ENCODE data around the gene ONECUT2. TPM values are rescaled to one million over a fixed set of nuclear protein-coding genes. Genes with fewer than 3 reads are reported as not detected.

ONECUT2 gene
- total RNA-seq, 1 experiment from 2014 or later, result 4.3 TPM

DNA sequence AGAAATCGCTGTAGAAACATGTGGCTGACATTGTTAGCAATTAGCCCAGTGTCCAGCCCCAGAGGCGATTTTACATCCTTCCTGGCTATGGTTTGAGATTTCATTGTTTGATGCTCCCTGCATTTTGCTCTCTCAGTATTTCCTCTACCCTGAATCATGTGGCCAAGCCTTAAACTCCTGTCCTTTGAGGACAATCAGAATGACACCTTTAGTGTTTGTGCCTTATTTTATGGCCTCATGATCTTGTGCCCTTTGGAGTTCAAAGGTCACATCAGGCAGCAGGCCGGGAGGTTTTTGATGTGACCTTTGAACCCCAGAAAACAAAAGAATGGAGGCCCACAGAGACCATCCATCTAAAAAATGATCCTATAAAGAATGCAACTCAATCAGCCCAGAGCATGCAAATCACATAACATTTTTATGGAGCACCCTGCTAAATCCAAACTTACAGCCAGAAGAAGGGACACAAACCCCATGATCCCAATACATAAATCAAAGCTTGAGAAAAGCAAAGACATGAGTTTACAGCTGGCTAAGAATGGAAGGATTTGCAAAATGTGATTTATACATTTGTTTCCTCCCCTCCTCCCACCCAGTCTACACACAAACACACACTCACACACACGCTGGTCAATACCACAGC, 98.8 kb downstream of the ONECUT2 start:
- DNase-seq (ENCODE audit: low read depth, low spot score), result no peak
- intact Hi-C loops (cut with micrococcal nuclease), result no loop called here
- RAD21 ChIA-PET (ENCODE audit: low non-redundant PET in 1 of 2, low total read pairs in 2 of 2, uncharacterized antibody in 2 of 2, unreplicated experiment in 2 of 2), result no interaction called here
- TF ChIP-seq ZFX (IDR thresholded peaks at IDR 0.05), result no peak
- no peak for TF ChIP-seq POLR2A (IDR thresholded peaks at IDR 0.05; ENCODE audit: borderline replicate concordance, extremely low read depth, insufficient read depth, insufficient read length)
- TF ChIP-seq ZNF274 (IDR thresholded peaks at IDR 0.05; ENCODE audit: low read depth, low read length), result no peak
- TF ChIP-seq EGR1 (IDR thresholded peaks at IDR 0.05; ENCODE audit: low read depth), result no peak
- no peak for TF ChIP-seq ATF3 (IDR thresholded peaks at IDR 0.05)
- no peak for TF ChIP-seq EZH2 (IDR thresholded peaks at IDR 0.05)
- BruUV-seq (replicated peaks), result no TSS peak
- no peaks in the 10 kb centered on the region for H3K36me3 ChIP-seq (ENCODE audit: control insufficient read depth in 1 of 2, insufficient read depth in 2 of 2, low read length in 2 of 2)
- no peak for ATAC-seq
- H4K20me1 ChIP-seq (ENCODE audit: insufficient read depth), result no peaks in the 10 kb centered on the region
- POLR2A ChIA-PET, result no interaction called here
- H3K4me2 ChIP-seq (ENCODE audit: low read length), result no peak overlapping the region
- H3K9me3 ChIP-seq (ENCODE audit: control insufficient read depth in 1 of 2, insufficient read depth in 1 of 2, low read depth in 1 of 2, low read length in 2 of 2), result no peaks in the 10 kb centered on the region
- CTCF ChIA-PET, result no interaction called here
- no peaks in the 10 kb centered on the region for H3K9me2 ChIP-seq (ENCODE audit: insufficient read depth)
- H3K9ac ChIP-seq (ENCODE audit: low read length), result no peak overlapping the region
- no peaks in the 10 kb centered on the region for H3K27me3 ChIP-seq (ENCODE audit: insufficient read depth, low read length)
- no peak overlapping the region for H2AFZ ChIP-seq (ENCODE audit: low read depth, low read length, poor library complexity, severe bottlenecking)
- H3K79me2 ChIP-seq (ENCODE audit: insufficient read depth, low read length), result no peaks in the 10 kb centered on the region
- H3K27ac ChIP-seq (ENCODE audit: low read depth, low read length), result no peak overlapping the region
- H3K4me3 ChIP-seq (replicated peaks in 1 of 2; ENCODE audit: low read depth in 1 of 2, low read length in 2 of 2), result no peak overlapping the region
- H3K4me1 ChIP-seq (ENCODE audit: control insufficient read depth in 1 of 2, insufficient read depth in 2 of 2, low read length in 2 of 2), result no peaks in the 10 kb centered on the region

DNA sequence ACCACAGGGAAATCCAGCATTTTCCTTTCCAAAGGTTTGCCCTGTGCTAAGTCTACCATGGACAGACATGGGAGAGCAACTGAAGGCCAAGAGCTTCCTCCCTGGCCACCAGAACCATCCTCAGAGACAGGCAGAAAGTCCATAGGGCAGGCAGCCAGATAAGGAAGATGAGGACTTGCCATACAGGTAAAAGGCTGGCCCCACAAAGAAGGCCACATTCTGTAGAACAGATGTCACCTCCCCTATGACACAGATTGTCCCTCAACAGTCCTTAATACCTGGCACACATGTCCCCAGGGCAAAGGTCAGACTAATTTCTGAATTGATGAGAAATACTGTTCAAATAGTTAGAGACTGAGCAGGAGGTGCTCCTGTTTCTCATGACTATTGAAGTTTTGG, 99.3 kb downstream of the ONECUT2 start:
- no peaks in the 10 kb centered on the region for H3K36me3 ChIP-seq (ENCODE audit: control insufficient read depth in 1 of 2, insufficient read depth in 2 of 2, low read length in 2 of 2)
- RAD21 ChIA-PET (ENCODE audit: low non-redundant PET in 1 of 2, low total read pairs in 2 of 2, uncharacterized antibody in 2 of 2, unreplicated experiment in 2 of 2), result no interaction called here
- intact Hi-C loops (cut with micrococcal nuclease), result no loop called here
- H3K4me2 ChIP-seq (ENCODE audit: low read length), result no peak overlapping the region
- CTCF ChIA-PET, result no interaction called here
- H3K9me3 ChIP-seq (ENCODE audit: control insufficient read depth in 1 of 2, insufficient read depth in 1 of 2, low read depth in 1 of 2, low read length in 2 of 2), result no peaks in the 10 kb centered on the region
- H3K27ac ChIP-seq (ENCODE audit: low read depth, low read length), result no peak overlapping the region
- H4K20me1 ChIP-seq (ENCODE audit: insufficient read depth), result no peaks in the 10 kb centered on the region
- no peak for DNase-seq (ENCODE audit: low read depth, low spot score)
- no peaks in the 10 kb centered on the region for H3K27me3 ChIP-seq (ENCODE audit: insufficient read depth, low read length)
- H3K79me2 ChIP-seq (ENCODE audit: insufficient read depth, low read length), result no peaks in the 10 kb centered on the region
- no peaks in the 10 kb centered on the region for H3K9me2 ChIP-seq (ENCODE audit: insufficient read depth)
- no peaks in the 10 kb centered on the region for H3K4me1 ChIP-seq (ENCODE audit: control insufficient read depth in 1 of 2, insufficient read depth in 2 of 2, low read length in 2 of 2)
- H3K4me3 ChIP-seq (replicated peaks in 1 of 2; ENCODE audit: low read depth in 1 of 2, low read length in 2 of 2), result no peak overlapping the region
- H2AFZ ChIP-seq (ENCODE audit: low read depth, low read length, poor library complexity, severe bottlenecking), result no peak overlapping the region
- POLR2A ChIA-PET, result no interaction called here
- BruUV-seq (replicated peaks), result no TSS peak
- H3K9ac ChIP-seq (ENCODE audit: low read length), result no peak overlapping the region
- ATAC-seq, result no peak
- no peak for TF ChIP-seq ATF3 (IDR thresholded peaks at IDR 0.05)
- TF ChIP-seq SRF (IDR thresholded peaks at IDR 0.05; ENCODE audit: low read depth), result no peak
- TF ChIP-seq, protein P1, sequence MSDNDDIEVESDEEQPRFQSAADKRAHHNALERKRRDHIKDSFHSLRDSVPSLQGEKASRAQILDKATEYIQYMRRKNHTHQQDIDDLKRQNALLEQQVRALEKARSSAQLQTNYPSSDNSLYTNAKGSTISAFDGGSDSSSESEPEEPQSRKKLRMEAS (IDR thresholded peaks at IDR 0.05), result no peak
- no peak for TF ChIP-seq EZH2 (IDR thresholded peaks at IDR 0.05)
- TF ChIP-seq, protein P2, sequence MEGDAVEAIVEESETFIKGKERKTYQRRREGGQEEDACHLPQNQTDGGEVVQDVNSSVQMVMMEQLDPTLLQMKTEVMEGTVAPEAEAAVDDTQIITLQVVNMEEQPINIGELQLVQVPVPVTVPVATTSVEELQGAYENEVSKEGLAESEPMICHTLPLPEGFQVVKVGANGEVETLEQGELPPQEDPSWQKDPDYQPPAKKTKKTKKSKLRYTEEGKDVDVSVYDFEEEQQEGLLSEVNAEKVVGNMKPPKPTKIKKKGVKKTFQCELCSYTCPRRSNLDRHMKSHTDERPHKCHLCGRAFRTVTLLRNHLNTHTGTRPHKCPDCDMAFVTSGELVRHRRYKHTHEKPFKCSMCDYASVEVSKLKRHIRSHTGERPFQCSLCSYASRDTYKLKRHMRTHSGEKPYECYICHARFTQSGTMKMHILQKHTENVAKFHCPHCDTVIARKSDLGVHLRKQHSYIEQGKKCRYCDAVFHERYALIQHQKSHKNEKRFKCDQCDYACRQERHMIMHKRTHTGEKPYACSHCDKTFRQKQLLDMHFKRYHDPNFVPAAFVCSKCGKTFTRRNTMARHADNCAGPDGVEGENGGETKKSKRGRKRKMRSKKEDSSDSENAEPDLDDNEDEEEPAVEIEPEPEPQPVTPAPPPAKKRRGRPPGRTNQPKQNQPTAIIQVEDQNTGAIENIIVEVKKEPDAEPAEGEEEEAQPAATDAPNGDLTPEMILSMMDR (IDR thresholded peaks at IDR 0.05 in 2 of 3, conservative IDR thresholded peaks at IDR 0.05 in 1 of 3; ENCODE audit: borderline replicate concordance in 1 of 3, insufficient read depth in 1 of 3, low read depth in 2 of 3, low read length in 2 of 3), result no peak
- TF ChIP-seq EZH2phosphoT487 (IDR thresholded peaks at IDR 0.05; ENCODE audit: borderline replicate concordance), result no peak
- TF ChIP-seq, protein P3, sequence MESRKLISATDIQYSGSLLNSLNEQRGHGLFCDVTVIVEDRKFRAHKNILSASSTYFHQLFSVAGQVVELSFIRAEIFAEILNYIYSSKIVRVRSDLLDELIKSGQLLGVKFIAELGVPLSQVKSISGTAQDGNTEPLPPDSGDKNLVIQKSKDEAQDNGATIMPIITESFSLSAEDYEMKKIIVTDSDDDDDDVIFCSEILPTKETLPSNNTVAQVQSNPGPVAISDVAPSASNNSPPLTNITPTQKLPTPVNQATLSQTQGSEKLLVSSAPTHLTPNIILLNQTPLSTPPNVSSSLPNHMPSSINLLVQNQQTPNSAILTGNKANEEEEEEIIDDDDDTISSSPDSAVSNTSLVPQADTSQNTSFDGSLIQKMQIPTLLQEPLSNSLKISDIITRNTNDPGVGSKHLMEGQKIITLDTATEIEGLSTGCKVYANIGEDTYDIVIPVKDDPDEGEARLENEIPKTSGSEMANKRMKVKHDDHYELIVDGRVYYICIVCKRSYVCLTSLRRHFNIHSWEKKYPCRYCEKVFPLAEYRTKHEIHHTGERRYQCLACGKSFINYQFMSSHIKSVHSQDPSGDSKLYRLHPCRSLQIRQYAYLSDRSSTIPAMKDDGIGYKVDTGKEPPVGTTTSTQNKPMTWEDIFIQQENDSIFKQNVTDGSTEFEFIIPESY (IDR thresholded peaks at IDR 0.05; ENCODE audit: extremely low read depth, insufficient replicate concordance, low read length), result no peak
- TF ChIP-seq POLR2A (IDR thresholded peaks at IDR 0.05; ENCODE audit: borderline replicate concordance, extremely low read depth, insufficient read depth, insufficient read length), result no peak
- no peak for TF ChIP-seq SIN3A (IDR thresholded peaks at IDR 0.05; ENCODE audit: low read depth)
- no peak for TF ChIP-seq RAD21 (IDR thresholded peaks at IDR 0.05; ENCODE audit: low read depth)
- TF ChIP-seq POLR2AphosphoS5 (IDR thresholded peaks at IDR 0.05; ENCODE audit: low read depth, low read length), result no peak

All from HCT116 (cell line).